H1 (cell line): ENCODE data around the gene COL5A3. TPM values are rescaled to one million over a fixed set of nuclear protein-coding genes. Genes with fewer than 3 reads are reported as not detected.

Experiments
- CTCF ChIA-PET: fragments of 300-600 bp; sonication (Branson Sonifier 250); formaldehyde crosslinking; loops from one replicate; lab custom pipeline; 2021; ENCODE audit not compliant: partially characterized antibody; lab: Charles Lee
- POLR2A ChIA-PET: fragments of 300-600 bp; sonication (Branson Sonifier 250); formaldehyde crosslinking; loops from one replicate; lab custom pipeline; 2021; ENCODE audit warnings: inconsistent platforms; ENCODE audit not compliant: partially characterized antibody; lab: Charles Lee
- DNase-seq, 2 experiments: peaks; one replicate each; pipeline versions ENCODE4 v3.0.0 to v3.0.0-alpha.2; 2010 to 2022; ENCODE audit warnings: low spot score in 2 of 2, low read depth in 1 of 2, mixed read lengths in 1 of 2
- FAIRE-seq: peaks from 2 replicates; lab custom pipeline; 2011; peaks lifted over from hg19 to GRCh38; lab: Jason Lieb, UNC
- H2AFZ ChIP-seq: 2 replicates; pipeline ENCODE4 v1.8.1; 2012; ENCODE audit warnings: low read length, inconsistent platforms
- H2AK5ac ChIP-seq: 2 replicates; pipeline ENCODE4 v1.6.1; 2013; ENCODE audit warnings: low read depth, low read length
- H2BK120ac ChIP-seq: replicated peaks from 2 replicates; pipeline ENCODE3; 2013; ENCODE audit warnings: low read depth, low read length, inconsistent platforms
- H2BK12ac ChIP-seq: 2 replicates; pipeline ENCODE4 v1.6.1; 2013; ENCODE audit warnings: low read depth, low read length
- H2BK15ac ChIP-seq: 2 replicates; pipeline ENCODE4 v1.6.1; 2013; ENCODE audit warnings: low read length
- H2BK20ac ChIP-seq: 2 replicates; pipeline ENCODE4 v1.6.1; 2013; ENCODE audit warnings: low read length
- H2BK5ac ChIP-seq: 2 replicates; pipeline ENCODE4 v1.6.1; 2013; ENCODE audit warnings: low read depth, low read length
- H3K14ac ChIP-seq: 2 replicates; pipeline ENCODE4 v1.6.1; 2013; ENCODE audit warnings: inconsistent platforms; ENCODE audit not compliant: insufficient read length
- H3K18ac ChIP-seq: 2 replicates; pipeline ENCODE4 v1.6.1; 2013; ENCODE audit warnings: low read length; ENCODE audit errors: extremely low read depth
- H3K23ac ChIP-seq: 2 replicates; pipeline ENCODE4 v1.6.1; 2013; ENCODE audit warnings: inconsistent platforms; ENCODE audit not compliant: insufficient read length
- H3K23me2 ChIP-seq: 2 replicates; pipeline ENCODE4 v1.6.1; 2013; ENCODE audit warnings: low read depth, low read length
- H3K27ac ChIP-seq: 2 replicates; pipeline ENCODE4 v1.6.1; 2011; ENCODE audit warnings: low read depth, low read length, inconsistent platforms
- H3K27me3 ChIP-seq, 4 experiments: replicated peaks in 1 of 4; 1 replicate in 1 of 4; 2 replicates in 3 of 4; pipeline versions ENCODE4 v1.6.1 to v1.8.1; 2011 to 2013; ENCODE audit warnings: low read length in 3 of 4, mild to moderate bottlenecking in 3 of 4, inconsistent platforms in 2 of 4, mixed read lengths in 2 of 4, moderate library complexity in 1 of 4; ENCODE audit not compliant: control insufficient read depth in 3 of 4, insufficient read depth in 3 of 4; ENCODE audit errors: extremely low read depth in 1 of 4
- H3K36me3 ChIP-seq, 4 experiments: 2 replicates each; pipeline versions ENCODE4 v1.6.1 to v1.8.1; 2011 to 2013; ENCODE audit warnings: mild to moderate bottlenecking in 4 of 4, low read length in 3 of 4, moderate library complexity in 2 of 4, control low read depth in 1 of 4, inconsistent platforms in 1 of 4; ENCODE audit not compliant: insufficient read depth in 4 of 4, control insufficient read depth in 2 of 4
- H3K4ac ChIP-seq: replicated peaks from 2 replicates; pipeline ENCODE3; 2013; ENCODE audit warnings: low read length, low read depth, mixed read lengths, inconsistent platforms; ENCODE audit not compliant: insufficient read length
- H3K4me1 ChIP-seq, 4 experiments: replicated peaks in 1 of 4; 1 replicate in 1 of 4; 2 replicates in 3 of 4; pipeline versions ENCODE4 v1.6.1 to v1.8.1; 2011 to 2013; ENCODE audit warnings: low read length in 3 of 4, inconsistent platforms in 2 of 4, mixed read lengths in 1 of 4; ENCODE audit not compliant: insufficient read depth in 4 of 4, control insufficient read depth in 3 of 4
- H3K4me2 ChIP-seq, 2 experiments: 2 replicates each; pipeline versions ENCODE4 v1.6.1 to v1.8.1; 2011 to 2013; ENCODE audit warnings: low read depth in 2 of 2, low read length in 2 of 2, control low read depth in 1 of 2, inconsistent platforms in 1 of 2, mild to moderate bottlenecking in 1 of 2; ENCODE audit not compliant: insufficient read depth in 1 of 2
- H3K4me3 ChIP-seq, 4 experiments: fragments of 200-600, 300-600 bp in 1 of 4; sonication (generic), shearing (Covaris generic), sonication (Bioruptor Twin) in 1 of 4; 2 replicates each; pipeline versions ENCODE4 v1.5.1 to v1.8.1; 2011 to 2016; ENCODE audit warnings: low read length in 4 of 4, low read depth in 3 of 4, control low read depth in 2 of 4, inconsistent platforms in 2 of 4, mild to moderate bottlenecking in 2 of 4, mixed read lengths in 1 of 4, moderate library complexity in 1 of 4; ENCODE audit not compliant: insufficient read depth in 2 of 4; ENCODE audit errors: extremely low read depth in 1 of 4
- H3K56ac ChIP-seq: replicated peaks from 2 replicates; pipeline ENCODE3; 2013; ENCODE audit warnings: low read depth, mild to moderate bottlenecking, mixed read lengths, low read length, inconsistent platforms; ENCODE audit not compliant: insufficient read length
- H3K79me1 ChIP-seq: 2 replicates; pipeline ENCODE4 v1.6.1; 2013; ENCODE audit warnings: low read depth, low read length, control low read depth
- H3K79me2 ChIP-seq, 2 experiments: 2 replicates each; pipeline versions ENCODE4 v1.6.1 to v1.8.1; 2012 to 2013; ENCODE audit warnings: low read length in 2 of 2, mild to moderate bottlenecking in 2 of 2, inconsistent platforms in 1 of 2; ENCODE audit not compliant: insufficient read depth in 2 of 2, control insufficient read depth in 1 of 2
- H3K9ac ChIP-seq, 4 experiments: replicated peaks in 1 of 4; 1 replicate in 1 of 4; 2 replicates in 3 of 4; pipeline versions ENCODE4 v1.6.1 to v1.8.1; 2011 to 2013; ENCODE audit warnings: low read depth in 3 of 4, low read length in 3 of 4, control low read depth in 2 of 4, mild to moderate bottlenecking in 2 of 4, moderate library complexity in 2 of 4, inconsistent platforms in 1 of 4; ENCODE audit errors: extremely low read depth in 1 of 4
- H3K9me3 ChIP-seq, 2 experiments: 2 replicates each; pipeline versions ENCODE4 v1.6.1 to v1.8.1; 2012 to 2013; ENCODE audit warnings: mild to moderate bottlenecking in 2 of 2, moderate library complexity in 2 of 2, control low read depth in 1 of 2, inconsistent platforms in 1 of 2, low read depth in 1 of 2, low read length in 1 of 2, mixed read lengths in 1 of 2; ENCODE audit not compliant: insufficient read depth in 2 of 2
- H4K20me1 ChIP-seq, 2 experiments: replicated peaks in 1 of 2; 2 replicates each; pipeline versions ENCODE3 to v1.8.1; 2011 to 2013; ENCODE audit warnings: inconsistent platforms in 2 of 2, low read length in 2 of 2, mild to moderate bottlenecking in 1 of 2; ENCODE audit not compliant: insufficient read depth in 2 of 2, control insufficient read depth in 1 of 2
- H4K5ac ChIP-seq: 2 replicates; pipeline ENCODE4 v1.6.1; 2013; ENCODE audit warnings: low read length, low read depth, mixed read lengths, inconsistent platforms; ENCODE audit not compliant: insufficient read length
- H4K8ac ChIP-seq: 2 replicates; pipeline ENCODE4 v1.8.0; 2013; ENCODE audit warnings: mild to moderate bottlenecking, moderate library complexity, low read length, inconsistent platforms; ENCODE audit not compliant: insufficient read depth; ENCODE audit errors: extremely low read depth
- H4K91ac ChIP-seq: replicated peaks from 2 replicates; pipeline ENCODE3; 2013; ENCODE audit warnings: low read length, mixed read lengths, inconsistent platforms; ENCODE audit not compliant: insufficient read length
- BCL11A ChIP-seq, 2 experiments: IDR thresholded peaks; one replicate each; pipeline ENCODE4 v1.6.1; 2011; ENCODE audit warnings: low read depth in 2 of 2, low read length in 2 of 2, mild to moderate bottlenecking in 2 of 2
- CEBPB ChIP-seq: IDR thresholded peaks from 2 replicates; pipeline ENCODE4 v1.6.1; 2012; ENCODE audit warnings: low read depth, low read length
- CHD1 ChIP-seq: IDR thresholded peaks from 2 replicates; pipeline ENCODE4 v1.6.1; 2012; ENCODE audit warnings: low read depth, low read length, improper control_type of control experiment
- EZH2 ChIP-seq: fragments of 200-600 bp; sonication (generic); IDR thresholded peaks from 2 replicates; pipeline ENCODE4 v1.7.1; 2012; ENCODE audit warnings: low read depth, mild to moderate bottlenecking, moderate library complexity, low read length, inconsistent platforms; ENCODE audit not compliant: severe bottlenecking
- GABPA ChIP-seq: IDR thresholded peaks from 2 replicates; pipeline ENCODE4 v1.6.1; 2011; ENCODE audit warnings: mild to moderate bottlenecking, low read length, moderate library complexity, borderline replicate concordance; ENCODE audit not compliant: insufficient read depth
- HDAC2 ChIP-seq, 2 experiments: fragments of 300-600 bp in 1 of 2; sonication (generic) in 1 of 2; IDR thresholded peaks; 2 replicates each; pipeline ENCODE4 v1.6.1; 2011 to 2012; ENCODE audit warnings: low read depth in 2 of 2, low read length in 2 of 2, mild to moderate bottlenecking in 2 of 2, moderate library complexity in 2 of 2, borderline replicate concordance in 1 of 2, inconsistent platforms in 1 of 2
- KDM4A ChIP-seq: IDR thresholded peaks from one replicate; pipeline ENCODE4 v1.7.1; 2012; ENCODE audit warnings: low read depth, mild to moderate bottlenecking, moderate library complexity, low read length, inconsistent platforms; ENCODE audit not compliant: severe bottlenecking
- RFX5 ChIP-seq: IDR thresholded peaks from 2 replicates; pipeline ENCODE4 v1.6.1; 2011; ENCODE audit warnings: low read depth, low read length, improper control_type of control experiment, borderline replicate concordance
- RNF2 ChIP-seq: fragments of 200-900, 300-1000 bp; sonication (generic); IDR thresholded peaks from 2 replicates; pipeline ENCODE4 v1.7.1; 2016; ENCODE audit warnings: borderline replicate concordance, low read depth, mild to moderate bottlenecking, antibody characterized with exemption, low read length; ENCODE audit not compliant: poor library complexity, severe bottlenecking; ENCODE audit errors: missing control alignments
- SAP30 ChIP-seq: fragments of 300-600 bp; sonication (generic); IDR thresholded peaks from 2 replicates; pipeline ENCODE4 v1.7.1; 2012; ENCODE audit warnings: low read length, moderate library complexity, mild to moderate bottlenecking, inconsistent platforms; ENCODE audit not compliant: insufficient read depth, insufficient replicate concordance
- SIX5 ChIP-seq: IDR thresholded peaks from 2 replicates; pipeline ENCODE4 v1.6.1; 2011; ENCODE audit warnings: mild to moderate bottlenecking, low read depth, low read length
- SRF ChIP-seq: IDR thresholded peaks from 2 replicates; pipeline ENCODE4 v1.6.1; 2011; ENCODE audit warnings: mild to moderate bottlenecking, low read depth, low read length, moderate library complexity
- WGBS, 2 experiments: shearing (Covaris generic) in 1 of 2; methylation state at CpG; one replicate each; pipeline versions ENCODE4 v1.1.6 to v1.1.7; 2013 to 2015; ENCODE audit warnings: low lambda C conversion rate in 2 of 2, mixed read lengths in 2 of 2, inconsistent platforms in 1 of 2, low coverage in 1 of 2, missing lambda C conversion rate in 1 of 2; ENCODE audit not compliant: insufficient replicate concordance in 2 of 2, insufficient coverage in 1 of 2, insufficient read length in 1 of 2; ENCODE audit errors: extremely low coverage in 1 of 2, missing lambda C conversion rate in 1 of 2; 5-methylcytosine and 5-hydroxymethylcytosine counted together
- polyA plus RNA-seq, 7 experiments: library from polyadenylated mRNA; depleted of rRNA in 3 of 7; stranded (reverse) in 5 of 7; unstranded in 2 of 7; fragments of >200 nt in 5 of 7; fragments of 200-250 nt in 2 of 7; gene quantifications; 1 replicate in 5 of 7; 2 replicates in 1 of 7; 4 replicates in 1 of 7; pipeline versions ENCODE4 v1.2.1 to v1.2.3, GENCODE V29; 2011 to 2013; ENCODE audit warnings: missing spikeins in 2 of 7, mixed read lengths in 2 of 7
- total RNA-seq: library from RNA; stranded (reverse); fragmentation: NEBNext Ultra II Directional; extraction: Animal tissue kit (Norgen Biotek cat#: 25700); gene quantifications from 2 replicates; pipeline ENCODE4 v1.2.1, GENCODE V29; 2021

The COL5A3 gene
- total and polyA plus RNA-seq, 2 of the 8 experiments (the other 6 are each of a cell fraction or from before 2014, with no cell fraction given): 0.67 to 0.74 TPM

DNA sequence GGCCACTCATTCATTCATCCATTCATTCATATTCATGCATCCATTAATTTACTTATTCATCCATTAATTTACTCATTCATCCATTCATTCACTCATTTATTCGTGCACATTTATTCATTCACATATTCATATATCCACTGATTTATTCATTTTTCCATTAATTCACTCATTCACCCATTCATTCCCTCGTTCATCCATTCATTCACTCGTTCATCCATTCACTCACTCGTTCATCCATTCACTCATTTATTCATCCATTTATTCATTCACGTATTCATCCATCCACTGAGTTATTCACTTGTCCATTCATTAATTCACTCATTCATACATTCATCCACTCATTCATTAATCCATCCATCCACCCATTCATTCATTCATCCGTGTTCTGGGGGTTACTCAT lies 38.2 kb downstream of the COL5A3 start:
- Histone ChIP-seq H3K4me1 (peaks cover 0 to 4% (median 0%) of the 10 kb centered on the region in 4 experiments; a peak in 2 of 7 replicates), H2AFZ (no peak overlapping the region), H4K91ac (no peak overlapping the region), H4K5ac (no peak overlapping the region), H4K20me1 (peaks cover 0 to 1% of the 10 kb centered on the region in 2 experiments), H3K4me3 (no peak overlapping the region), H2BK5ac (no peak overlapping the region), H2AK5ac (no peak overlapping the region), H2BK15ac (no peak overlapping the region), H3K27me3 (peaks cover 0 to under 1% (median 0%) of the 10 kb centered on the region in 4 experiments; a peak in 1 of 7 replicates), H3K9me3 (no peaks in the 10 kb centered on the region), H2BK120ac (no peak overlapping the region), H3K79me2 (no peaks in the 10 kb centered on the region), H2BK12ac (no peak overlapping the region), H3K79me1 (no peaks in the 10 kb centered on the region), H3K23ac (no peak overlapping the region), H3K23me2 (peaks cover 10% of the 10 kb centered on the region; the same call in 1 of the 2 replicates), H3K9ac (no peak overlapping the region), H3K4ac (no peak overlapping the region), H4K8ac (no peak overlapping the region), H3K14ac (no peak overlapping the region), H3K36me3 (no peaks in the 10 kb centered on the region), H3K4me2 (no peak overlapping the region), H3K27ac (no peak overlapping the region), H2BK20ac (no peak overlapping the region), H3K18ac (no peak overlapping the region), H3K56ac (no peak overlapping the region)
- WGBS, 2 experiments: 75 to 88% methylated on average over 4 to 6 of the region's 6 CpGs
- ChIA-PET CTCF (no interaction called here), POLR2A (no interaction called here)
- DNase-seq: no peak
- no peak for TF ChIP-seq HDAC2 (IDR thresholded peaks at IDR 0.05; ENCODE audit: borderline replicate concordance in 1 of 2, low read depth in 2 of 2, low read length in 2 of 2)
- no peak for TF ChIP-seq RNF2
- no peak for TF ChIP-seq BCL11A (IDR thresholded peaks at IDR 0.05; ENCODE audit: low read depth in 2 of 2, low read length in 2 of 2)
- no peak for TF ChIP-seq EZH2
- no peak for TF ChIP-seq SRF
- no peak for TF ChIP-seq RFX5
- TF ChIP-seq SAP30: no peak
- no peak for TF ChIP-seq KDM4A
- TF ChIP-seq SIX5: no peak
- no peak for TF ChIP-seq CHD1
- no peak for TF ChIP-seq GABPA
- TF ChIP-seq CEBPB: no peak
- FAIRE-seq: no peak
